ACHN (cell line): ENCODE measurements around the gene PMVK.

Experiments used
- DNase-seq: peaks from one replicate; pipeline ENCODE4 v3.0.0-alpha.2; 2015
- in situ Hi-C: cut with HindIII; loops from 2 replicates; pipeline ENCODE4 v1.10.0; 2017; ENCODE audit warnings: low sequenced_read_pairs, low pct_ligation_motif_present, low pct_unique_long_range_greater_than_20kb

The PMVK gene

DNA sequence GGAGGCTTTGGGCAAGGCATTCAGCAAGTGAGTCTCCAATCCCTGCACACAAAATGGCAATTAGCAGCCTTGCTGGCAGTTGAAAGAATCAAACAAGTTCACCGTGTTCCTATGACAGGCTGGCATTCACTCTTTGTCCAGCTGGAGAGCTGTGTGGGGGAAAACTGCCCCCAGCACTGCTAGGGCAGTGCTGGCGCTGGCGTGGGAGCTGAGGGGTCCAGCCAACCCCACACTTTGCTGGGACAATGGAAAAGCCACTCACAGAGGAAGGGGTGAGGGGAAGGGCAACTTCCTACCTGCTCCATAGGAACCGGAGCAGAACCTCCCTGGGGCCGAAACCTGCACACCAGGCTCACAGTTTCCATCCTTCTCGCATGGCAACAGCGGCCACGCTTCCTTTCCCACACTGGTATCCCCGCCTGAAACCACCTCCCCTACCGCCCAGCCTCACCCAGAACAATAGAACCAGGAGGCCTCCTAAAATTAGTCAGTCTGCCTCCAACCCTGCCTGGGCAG is 39.7 kb downstream of the PMVK start:
- no peak for DNase-seq
- in situ Hi-C loops: no loop called here

DNA sequence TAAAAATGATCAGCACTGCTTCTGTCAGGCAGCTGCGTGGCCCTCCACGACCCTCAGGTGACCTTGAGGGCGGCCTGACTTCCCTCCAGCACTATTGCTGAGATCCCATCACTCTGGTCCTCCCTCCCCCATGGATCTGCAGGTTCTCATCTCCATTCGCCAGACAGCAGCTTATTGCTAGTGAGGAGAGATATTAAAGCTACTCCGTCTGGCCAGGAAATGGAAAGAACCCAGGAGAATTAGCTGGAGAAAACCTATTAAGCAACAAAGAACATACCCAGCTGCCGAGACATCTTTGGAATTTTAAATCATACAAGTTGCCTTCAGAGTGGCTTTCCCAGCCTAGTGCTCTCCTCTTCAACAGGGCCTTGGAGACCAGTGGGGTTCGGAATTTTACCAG is 40.7 kb downstream of the PMVK start:
- DNase-seq: no peak
- in situ Hi-C loops: no loop called here

DNA sequence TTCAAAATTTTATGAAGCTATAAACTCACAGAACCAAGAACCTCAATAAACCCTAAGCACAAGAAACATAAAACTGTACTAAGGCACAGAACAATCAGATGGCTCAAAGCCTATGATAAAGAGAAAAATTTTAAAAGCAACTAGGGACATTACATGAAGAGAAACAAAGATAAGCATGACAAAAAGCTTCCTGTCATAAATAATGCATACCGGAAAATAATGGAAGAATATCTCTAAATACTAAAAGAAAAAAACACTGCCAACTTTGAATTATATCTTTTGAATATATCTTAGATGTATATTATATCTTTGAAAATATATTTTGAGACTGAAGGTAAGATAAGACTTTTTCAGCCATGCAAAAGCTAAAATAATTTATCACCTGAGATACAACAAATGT is 45.1 kb downstream of the PMVK start:
- DNase-seq: no peak
- in situ Hi-C loops: no loop called here

DNA sequence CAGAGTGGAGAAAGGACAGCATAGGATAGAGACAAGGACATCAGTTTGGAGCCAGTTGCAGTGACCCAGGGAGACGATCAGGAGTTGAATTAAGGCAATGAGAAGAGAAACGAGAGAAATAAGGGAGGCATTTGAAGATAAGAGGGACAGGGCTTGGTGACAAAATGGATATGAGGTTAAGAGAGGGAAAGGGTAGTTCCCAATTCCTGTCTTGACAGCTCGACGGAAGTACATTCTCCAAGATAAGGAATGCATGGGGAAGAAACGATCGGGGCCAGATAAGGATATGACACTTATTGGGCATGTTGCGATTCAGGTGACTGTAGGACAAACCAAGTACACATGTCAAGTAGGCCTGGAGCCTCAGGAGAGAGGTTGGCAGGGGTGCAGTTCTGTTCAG is 47.8 kb downstream of the PMVK start:
- DNase-seq: no peak
- in situ Hi-C loops: no loop called here

DNA sequence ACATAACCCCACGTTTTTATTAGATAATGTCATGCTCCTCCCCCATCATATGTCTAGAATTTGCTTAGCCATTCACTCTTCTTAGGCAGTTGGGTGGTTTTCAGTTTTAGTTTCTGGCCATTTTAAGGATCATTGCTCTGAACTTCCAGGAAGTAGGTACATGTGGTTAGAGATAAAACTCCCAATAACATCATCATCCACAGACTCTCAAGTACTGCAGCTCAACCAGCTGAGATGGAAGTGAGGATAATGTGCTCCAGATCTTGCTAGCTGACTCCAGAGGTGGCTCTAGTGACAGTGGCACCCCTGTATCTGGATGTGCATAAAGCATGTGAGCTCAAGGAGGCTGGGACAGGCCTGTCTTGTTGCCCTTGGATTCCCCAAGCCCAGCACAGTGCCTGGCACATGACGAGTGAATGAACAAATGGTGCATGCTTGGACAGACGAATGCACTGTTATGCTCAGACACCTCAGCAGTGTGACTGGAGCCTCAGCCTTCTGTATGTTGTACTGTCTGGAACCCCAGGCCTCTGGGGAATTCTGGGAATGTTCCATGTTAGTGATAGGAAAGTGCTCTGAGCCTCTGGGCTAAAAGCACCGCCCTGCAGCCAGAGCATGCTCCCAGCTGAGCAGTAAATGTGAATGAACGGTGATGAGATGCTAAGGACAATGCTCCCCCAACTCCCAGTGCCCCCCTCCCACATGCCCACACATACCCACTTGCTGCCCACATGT is 50.1 kb downstream of the PMVK start:
- DNase-seq: no peak

DNA sequence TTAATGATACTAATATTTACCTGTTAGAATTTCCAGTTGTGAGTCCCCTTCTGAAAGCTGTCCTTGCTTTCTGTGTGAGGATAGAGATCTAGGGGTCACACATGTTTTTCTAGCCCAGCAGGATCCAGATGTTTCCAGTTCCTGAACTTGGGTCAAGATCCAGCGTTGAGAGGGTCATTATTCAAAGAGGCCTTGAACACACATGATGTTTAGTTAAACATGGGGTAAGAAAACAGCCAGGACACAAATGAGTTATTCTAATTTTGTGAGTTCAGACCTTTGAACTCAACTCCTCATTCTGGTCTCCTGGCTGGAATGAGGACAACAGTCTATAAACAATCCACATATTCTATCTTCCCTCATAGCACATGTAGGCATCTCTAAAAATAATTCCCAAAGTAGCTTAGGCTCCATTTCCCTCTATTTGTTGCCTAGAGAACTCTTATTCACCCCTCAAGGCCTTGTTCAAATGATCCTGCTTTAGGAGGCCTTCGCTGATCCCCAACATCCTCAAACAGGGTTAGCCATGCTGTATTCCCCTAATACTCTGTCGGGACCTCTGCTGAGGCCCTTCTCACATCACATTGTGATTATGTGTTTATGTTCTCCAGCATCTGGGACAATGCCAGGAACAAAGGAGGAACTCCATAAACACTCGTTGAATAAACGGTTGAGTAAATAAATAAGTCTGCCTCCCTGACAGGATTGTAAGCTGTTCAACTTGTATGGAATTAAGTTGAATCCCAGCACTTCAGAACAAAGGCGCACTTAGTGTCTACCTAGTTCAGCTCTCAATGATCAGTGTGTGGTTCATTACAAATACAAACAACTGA is 51.4 kb downstream of the PMVK start:
- in situ Hi-C loops: no loop called here
- no peak for DNase-seq

More for the DNA sequence above, 50.1 kb downstream of the PMVK start:
- in situ Hi-C loops: no loop called here

DNA sequence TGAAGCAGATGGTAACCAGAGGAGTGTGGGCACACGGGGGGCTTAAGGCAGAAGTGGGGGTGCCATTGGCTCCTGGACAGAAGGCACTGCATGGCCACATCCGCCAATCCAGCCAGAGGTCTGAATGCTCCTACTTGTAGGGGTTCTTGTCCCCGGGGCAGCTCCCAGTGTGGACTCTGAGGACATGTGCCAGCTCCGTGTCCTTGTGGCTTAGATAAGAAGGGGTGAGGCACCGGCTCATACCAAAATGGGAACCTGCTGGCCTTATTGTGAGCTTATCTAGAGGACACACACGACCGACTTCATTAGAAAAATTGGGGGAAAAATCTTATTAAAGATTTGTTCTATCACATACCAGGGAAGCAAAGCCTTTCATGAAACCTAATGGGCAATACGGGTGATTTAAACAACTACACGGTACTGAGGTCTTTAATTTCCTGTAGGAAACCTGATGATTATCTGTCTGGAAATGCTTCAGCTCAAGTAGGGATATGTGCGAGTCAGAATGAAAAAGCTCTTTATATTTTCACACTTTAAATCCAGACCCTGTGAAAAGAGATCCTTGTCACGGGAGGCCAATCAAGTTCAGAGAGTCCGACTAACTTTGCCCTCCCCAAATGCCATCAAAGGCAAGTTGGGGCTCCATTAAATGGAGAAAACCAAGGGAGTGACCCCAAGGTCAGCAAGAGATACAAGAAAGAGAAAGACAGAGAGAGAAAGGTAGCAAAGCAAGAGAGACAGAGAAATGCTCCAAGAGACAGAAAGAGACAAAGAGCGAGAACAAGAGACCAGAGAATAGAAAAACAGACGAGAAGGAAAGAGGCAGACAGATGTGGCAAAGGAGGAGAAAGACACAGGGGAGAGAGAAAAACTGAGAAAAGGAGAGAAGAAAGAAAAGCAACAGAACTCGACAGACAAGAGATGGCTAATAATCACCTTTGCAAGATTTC is 52.3 kb downstream of the PMVK start:
- in situ Hi-C loops: no loop called here
- no peak for DNase-seq

DNA sequence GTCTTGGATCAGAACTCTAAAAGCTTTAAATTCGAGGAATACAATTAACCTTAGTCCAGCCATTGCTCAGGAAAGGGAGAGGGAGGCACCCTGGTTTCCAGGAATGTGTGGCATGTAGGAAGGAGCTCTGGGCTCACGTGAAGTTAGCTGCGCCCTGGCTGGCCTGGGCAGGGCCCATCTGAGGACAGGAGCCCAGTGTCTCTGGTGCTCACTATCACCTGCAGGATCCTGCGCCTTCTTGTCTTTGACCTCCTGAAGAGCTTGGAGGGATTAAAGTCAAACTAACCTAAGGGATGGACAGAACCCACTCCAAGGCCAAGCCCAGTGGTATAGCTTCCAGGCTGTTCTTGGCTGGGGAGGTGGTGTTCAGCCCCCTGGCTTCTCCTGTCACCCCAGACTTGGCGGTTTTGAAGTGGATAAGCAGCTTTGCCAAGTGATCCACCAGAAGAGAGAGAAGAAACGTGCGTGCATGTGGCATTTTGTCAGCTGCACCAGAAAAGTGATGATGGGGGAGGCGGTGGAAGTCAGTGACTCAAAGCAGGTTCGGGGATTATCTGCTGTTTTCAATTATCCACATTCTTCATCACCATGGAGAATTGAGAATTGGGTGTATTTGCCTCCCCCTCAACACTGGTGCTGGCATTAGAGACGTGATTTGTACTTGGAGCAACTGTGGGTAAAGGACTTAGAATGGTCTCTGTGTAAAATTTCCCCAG is 54.5 kb downstream of the PMVK start:
- peak; percentile 7 for DNase-seq
- in situ Hi-C loops: no loop called here

DNA sequence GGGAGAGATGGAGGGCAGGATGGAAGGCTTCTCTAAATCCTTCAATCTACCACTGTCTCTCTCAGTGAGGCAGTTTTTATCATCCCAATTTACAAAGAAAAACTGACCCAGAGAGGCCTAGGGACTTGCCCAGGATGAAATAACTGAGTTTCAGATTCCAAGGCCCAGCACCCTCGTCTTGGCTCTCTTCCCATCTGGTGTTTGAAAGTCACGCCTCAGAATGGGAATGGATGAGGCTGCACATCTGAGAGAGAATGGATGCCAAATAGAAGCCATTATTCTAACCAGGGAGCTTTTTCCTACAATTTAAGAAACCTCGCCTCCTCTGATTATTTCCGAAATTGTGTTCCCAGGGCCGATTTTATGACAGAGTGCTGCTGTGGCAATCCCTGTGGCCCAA is 55.8 kb downstream of the PMVK start:
- no peak for DNase-seq
- in situ Hi-C loops: no loop called here

DNA sequence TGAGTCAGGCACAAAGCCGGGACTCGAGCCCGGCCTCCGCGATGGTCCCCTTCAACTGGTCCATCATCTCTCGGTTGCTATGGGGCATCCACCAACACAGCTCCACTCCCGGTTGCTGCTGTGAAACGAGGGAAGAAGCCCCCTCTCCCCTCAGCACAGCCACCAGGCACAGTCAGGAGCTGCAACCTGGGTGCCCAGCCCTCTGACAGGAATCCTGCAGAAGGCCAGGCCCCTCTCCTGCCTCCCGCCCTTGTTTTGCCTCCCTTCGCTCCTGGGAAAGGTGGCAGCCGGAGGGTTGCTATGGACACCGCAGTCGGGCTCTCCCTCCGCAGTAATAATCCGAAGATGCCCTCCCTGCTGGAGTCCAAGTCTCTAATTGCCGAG is 57.5 kb downstream of the PMVK start:
- in situ Hi-C loops: no loop called here
- DNase-seq: no peak

DNA sequence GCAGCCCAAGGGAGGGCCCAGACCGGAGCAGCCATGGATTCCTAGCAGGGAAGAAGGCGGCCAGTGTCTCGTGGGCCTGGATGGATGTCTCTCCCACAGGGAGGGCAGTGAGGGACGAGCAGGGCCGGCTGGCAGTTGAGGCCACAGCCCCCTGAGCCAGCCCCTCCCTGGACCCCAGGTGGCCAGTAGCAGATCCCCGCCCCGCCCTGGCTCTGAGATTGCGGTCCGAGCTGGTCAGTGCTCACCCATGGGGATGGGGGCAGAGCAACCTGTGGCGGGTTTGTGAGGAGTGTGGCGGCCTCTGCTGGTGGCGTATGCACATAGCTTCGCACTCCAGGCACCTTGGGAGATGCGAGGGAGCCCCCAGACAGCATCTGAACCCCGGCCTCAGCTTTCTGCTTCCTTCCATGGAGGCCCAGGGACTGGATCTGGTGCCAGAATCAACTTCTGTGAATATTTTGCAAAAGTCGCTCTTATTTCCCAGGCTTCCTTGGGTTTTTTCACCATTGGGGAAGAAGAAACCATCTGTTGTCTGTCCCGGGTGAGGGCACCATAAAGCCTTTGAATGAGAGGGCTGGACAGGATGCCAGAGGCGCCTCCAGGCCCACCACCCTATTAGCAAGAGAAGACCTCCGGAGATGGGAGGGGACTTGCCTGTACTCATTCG is 58.0 kb downstream of the PMVK start:
- peak; percentile 74 for DNase-seq
- in situ Hi-C loops: no loop called here

DNA sequence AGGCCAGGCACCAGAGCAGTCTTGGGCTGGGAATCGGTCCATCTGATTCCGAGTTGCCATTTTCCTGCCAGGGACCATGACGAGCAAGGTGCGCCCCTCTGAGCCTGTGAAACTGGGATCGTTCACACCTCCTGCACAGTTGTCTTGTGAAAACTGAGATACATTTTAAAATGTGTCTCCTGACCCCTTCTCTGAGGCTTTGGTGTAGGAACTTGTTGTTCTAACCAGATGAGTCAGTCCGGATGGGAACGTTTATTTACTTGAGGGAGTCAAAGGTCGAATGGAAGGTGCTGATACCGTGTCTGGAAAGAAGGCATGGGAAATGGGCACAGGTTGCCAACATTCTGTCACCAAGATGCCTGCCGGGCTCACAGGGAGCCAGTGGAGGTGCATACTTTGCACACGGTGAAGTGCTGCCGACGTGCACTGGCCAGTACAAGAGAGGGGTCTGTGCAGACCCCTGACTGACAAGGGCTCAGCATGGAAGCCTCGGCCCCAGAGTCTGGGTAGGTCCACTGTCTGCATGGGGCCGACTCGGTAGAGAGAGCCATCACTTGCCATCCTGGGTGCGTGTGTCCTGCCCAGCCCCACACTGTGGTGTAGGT is 59.0 kb downstream of the PMVK start:
- in situ Hi-C loops: no loop called here
- DNase-seq: no peak

DNA sequence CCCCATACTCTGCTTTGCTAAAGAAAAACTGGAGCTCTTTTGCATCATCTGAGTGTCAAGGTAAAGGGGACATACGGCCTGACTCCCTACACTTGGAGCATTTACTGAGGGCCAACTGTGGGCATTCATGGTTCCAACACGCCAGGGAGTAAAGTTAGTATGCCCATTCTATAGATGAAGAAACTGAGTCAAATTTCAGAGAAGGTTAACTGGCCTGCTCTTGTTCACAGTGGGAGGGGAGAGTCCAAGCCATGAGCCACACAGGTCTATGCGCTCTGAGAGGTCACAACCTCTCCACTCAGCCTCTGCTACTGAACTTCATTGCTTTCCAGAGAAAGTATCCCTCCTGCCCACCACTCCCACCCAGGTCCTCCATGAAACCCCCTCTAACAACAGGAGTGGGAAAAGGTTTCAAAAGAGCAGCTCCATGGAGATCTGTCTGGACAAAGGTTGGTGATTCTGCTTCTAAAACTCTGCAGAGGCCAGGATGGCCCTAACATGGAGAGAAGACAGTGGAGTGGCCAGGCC is 59.6 kb downstream of the PMVK start:
- in situ Hi-C loops: no loop called here
- DNase-seq: no peak
